ENCODE measurements around the gene ABLIM1.

ABLIM1 gene

GRCh38 chr10:114418109-114418508 is 240.0 kb downstream of the ABLIM1 start:
- no peak for TF ChIP-seq CTCF (IDR thresholded peaks at IDR 0.05)
- no peak overlapping the region for H3K27ac ChIP-seq

GRCh38 chr10:114412907-114413797 is 244.9 kb downstream of the ABLIM1 start:
- DNase-seq (ENCODE audit: low spot score), result no peak
- H3K27ac ChIP-seq, result peak overlapping the region in 1 of 2 donors; percentile 60
- no peak overlapping the region for H3K4me3 ChIP-seq
- no peak for TF ChIP-seq CTCF (IDR thresholded peaks at IDR 0.05)

More at GRCh38 chr10:114418109-114418508, 240.0 kb downstream of the ABLIM1 start:
- no peak for DNase-seq (ENCODE audit: low spot score)
- no peak overlapping the region for H3K4me3 ChIP-seq

DNA sequence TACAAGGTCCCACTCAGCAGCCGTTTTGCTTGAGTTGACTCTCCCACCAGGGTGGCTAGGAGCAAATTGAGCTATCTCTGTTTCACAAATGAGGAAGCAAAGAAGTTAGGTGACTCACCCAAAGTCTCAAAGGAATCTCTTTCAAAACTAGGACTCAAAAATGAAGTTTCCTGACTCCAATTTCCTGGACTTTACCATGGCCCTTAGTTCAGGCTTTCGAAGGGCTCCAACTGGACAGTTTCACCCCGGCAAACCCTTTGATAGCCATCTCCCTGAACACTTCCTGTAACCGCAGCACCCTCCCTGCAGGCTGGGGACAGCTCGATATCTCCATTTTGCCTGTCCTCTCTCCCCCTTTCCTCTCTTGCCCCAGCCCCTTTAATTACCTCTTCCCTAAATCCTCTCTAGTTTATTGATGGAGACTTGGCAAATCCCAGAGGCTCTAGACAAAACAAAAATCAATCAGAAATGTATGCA is 249.1 kb downstream of the ABLIM1 start:
- Histone ChIP-seq H3K27ac (no peak overlapping the region), H3K4me3 (no peak overlapping the region)
- no peak for DNase-seq (ENCODE audit: low spot score)

DNA sequence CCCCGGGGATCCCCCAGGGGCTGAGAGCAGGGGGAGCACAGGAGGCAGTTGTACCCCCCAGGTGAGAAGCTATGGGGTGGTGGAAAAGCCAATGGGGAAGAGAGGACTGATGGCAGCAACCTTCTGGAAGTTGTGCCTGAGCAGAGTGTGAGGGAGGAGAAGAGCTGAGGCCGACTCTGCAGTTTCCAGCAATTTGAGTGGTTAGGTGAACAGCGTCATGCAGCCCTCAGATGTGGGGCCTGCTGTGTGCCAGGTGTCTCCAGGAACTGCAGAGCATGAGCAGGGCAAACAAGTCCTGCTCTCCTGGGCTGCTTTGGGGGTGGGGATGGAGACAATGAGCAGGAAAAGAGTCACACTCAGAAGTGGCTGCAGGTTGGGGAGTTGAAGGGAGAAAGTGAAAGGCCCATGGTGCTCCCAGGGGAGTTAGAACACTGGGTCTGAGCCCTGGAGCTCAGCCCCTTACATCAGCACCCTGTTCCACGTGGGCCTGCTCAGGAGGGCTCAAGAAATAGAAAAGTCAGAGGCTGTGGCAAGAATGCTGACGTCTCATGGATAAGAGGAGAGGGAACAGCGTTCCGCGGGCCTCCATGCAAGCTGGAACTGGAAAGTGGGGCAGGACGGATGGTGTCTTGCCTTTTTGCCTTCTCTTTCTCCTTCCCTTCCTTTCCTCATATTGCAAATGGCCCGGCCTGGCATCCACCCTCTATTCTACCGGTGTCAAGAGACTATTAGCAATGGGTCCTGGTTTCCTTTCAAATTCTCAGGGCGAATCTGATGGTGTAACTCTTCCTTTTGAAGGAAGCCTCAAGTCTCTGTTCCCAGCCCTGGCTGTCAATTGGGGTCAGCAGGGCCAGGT is 249.7 kb downstream of the ABLIM1 start:
- Histone ChIP-seq H3K4me3 (no peak overlapping the region), H3K27ac (no peak overlapping the region)
- no peak for TF ChIP-seq CTCF (IDR thresholded peaks at IDR 0.05)
- DNase-seq (ENCODE audit: low spot score), result no peak

More for the DNA sequence above, 249.1 kb downstream of the ABLIM1 start:
- no peak for TF ChIP-seq CTCF (IDR thresholded peaks at IDR 0.05)

DNA sequence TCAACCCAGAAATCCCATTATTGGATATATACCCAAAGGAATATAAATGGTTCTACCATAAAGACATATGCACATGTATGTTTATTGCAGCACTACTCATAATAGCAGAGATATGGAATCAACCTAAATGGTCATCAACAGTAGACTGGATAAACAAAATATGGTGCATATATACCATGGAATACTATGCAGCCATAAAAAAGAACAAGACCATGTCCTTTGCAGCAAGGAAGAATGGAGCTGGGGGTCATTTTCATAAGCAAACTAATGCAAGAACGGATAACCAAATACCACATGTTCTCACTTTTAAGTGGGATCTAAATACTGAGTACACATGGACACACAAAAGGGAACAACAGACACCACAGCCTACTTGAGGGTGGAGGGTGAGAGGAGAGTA is 251.6 kb downstream of the ABLIM1 start:
- H3K27ac ChIP-seq, result no peak overlapping the region

DNA sequence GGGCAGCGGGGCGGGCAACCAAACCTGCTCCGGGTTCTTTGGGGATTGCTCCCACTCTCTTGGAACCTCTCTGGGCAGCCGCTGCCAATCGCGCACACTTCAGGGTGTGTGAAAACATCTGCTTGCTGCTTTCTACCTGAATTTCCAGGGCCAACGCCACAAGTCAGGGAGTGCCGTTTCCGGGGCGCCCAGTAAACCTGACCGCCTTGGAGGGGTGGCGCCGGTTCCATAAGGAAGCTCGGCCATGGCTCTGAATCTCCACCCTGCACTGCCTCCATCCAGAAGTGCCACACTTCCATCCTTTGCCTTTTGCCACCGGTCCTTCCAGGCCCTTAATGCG is 253.1 kb downstream of the ABLIM1 start:
- Histone ChIP-seq H3K4me3 (peak overlapping the region; percentile 84), H3K27ac (peak overlapping the region in 1 of 2 donors; percentile 74)
- no peak for DNase-seq (ENCODE audit: low spot score)
- TF ChIP-seq CTCF (IDR thresholded peaks at IDR 0.05), result no peak

More for the DNA sequence above, 251.6 kb downstream of the ABLIM1 start:
- no peak for TF ChIP-seq CTCF (IDR thresholded peaks at IDR 0.05)
- H3K4me3 ChIP-seq, result no peak overlapping the region
- no peak for DNase-seq (ENCODE audit: low spot score)

Data from coronary artery (tissue), 2 donors.